AG10803 (cell line): ENCODE data around the gene DIP2A.

Experiments
- DNase-seq: peaks from one replicate; pipeline ENCODE4 v3.0.0; 2010; ENCODE audit warnings: low read depth
- H3K4me3 ChIP-seq: 2 replicates; pipeline ENCODE4 v1.5.1; 2011; ENCODE audit warnings: mild to moderate bottlenecking, low read length, control low read depth
- TF ChIP-seq, protein P1 (sequence below): conservative IDR thresholded peaks from 2 replicates; pipeline ENCODE4 v1.5.1; 2011; ENCODE audit warnings: mild to moderate bottlenecking, low read length, control low read depth, inconsistent platforms

Gene DIP2A

DNA sequence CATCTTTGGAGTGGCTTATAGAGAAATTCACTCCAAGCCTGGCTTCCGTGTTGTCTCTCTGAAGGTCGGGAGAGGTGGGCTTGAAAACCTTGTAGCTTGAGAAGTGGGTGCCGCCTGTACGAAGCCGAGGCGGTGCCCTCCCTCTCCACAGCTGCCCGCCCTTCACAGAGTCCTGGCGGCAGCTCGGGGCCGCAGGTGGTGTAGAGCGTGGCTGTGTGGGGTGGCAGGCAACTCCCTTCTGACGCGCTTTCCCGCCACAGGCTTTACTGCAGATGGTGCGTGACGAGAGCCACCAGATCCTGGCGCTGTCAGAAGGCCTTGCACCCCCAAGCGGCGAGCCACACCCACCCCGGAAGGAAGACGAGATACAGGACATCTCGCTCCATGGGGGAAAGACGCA lies 33.1 kb upstream of the DIP2A start:
- TF ChIP-seq, protein P1, sequence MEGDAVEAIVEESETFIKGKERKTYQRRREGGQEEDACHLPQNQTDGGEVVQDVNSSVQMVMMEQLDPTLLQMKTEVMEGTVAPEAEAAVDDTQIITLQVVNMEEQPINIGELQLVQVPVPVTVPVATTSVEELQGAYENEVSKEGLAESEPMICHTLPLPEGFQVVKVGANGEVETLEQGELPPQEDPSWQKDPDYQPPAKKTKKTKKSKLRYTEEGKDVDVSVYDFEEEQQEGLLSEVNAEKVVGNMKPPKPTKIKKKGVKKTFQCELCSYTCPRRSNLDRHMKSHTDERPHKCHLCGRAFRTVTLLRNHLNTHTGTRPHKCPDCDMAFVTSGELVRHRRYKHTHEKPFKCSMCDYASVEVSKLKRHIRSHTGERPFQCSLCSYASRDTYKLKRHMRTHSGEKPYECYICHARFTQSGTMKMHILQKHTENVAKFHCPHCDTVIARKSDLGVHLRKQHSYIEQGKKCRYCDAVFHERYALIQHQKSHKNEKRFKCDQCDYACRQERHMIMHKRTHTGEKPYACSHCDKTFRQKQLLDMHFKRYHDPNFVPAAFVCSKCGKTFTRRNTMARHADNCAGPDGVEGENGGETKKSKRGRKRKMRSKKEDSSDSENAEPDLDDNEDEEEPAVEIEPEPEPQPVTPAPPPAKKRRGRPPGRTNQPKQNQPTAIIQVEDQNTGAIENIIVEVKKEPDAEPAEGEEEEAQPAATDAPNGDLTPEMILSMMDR: no peak
- no peak for DNase-seq
- no peak overlapping the region for H3K4me3 ChIP-seq

DNA sequence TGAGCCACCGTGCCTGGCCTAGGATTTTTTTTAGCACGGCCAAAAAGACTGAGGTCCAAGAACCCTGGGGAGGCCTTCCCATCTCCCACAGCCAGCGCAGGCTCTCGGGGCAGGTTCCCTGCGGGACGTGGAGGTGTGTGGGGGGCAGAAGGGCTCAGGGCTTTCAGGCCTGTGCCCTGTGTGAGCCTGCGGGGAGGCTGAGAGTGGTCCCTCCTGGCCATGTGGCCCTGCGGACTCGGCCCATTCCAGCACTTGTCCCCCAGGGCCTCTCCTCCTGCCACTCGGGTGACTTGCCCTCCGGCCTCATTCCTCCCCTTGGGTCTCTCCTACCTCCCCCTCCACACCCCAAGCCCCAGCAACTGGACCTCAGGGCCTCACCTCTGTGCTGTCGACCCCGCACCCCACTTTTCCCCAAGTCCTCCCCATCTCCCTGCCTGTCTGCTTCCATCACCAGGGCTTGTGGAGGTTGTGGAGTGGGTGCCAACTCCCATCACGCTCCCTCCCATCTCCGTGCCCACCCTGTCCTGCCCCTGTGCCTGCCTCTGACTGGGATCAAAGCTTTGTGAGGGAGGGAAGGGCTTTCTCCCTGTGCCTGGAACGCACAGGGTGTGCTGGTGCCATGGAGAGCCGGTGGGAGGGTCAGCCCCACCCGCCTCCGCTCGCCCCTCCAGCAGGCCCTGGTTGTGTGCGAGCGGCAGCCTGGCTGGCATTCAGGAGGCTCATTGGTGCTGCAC lies 32.2 kb upstream of the DIP2A start:
- TF ChIP-seq, protein P1: no peak
- no peak for DNase-seq
- H3K4me3 ChIP-seq: no peak overlapping the region

DNA sequence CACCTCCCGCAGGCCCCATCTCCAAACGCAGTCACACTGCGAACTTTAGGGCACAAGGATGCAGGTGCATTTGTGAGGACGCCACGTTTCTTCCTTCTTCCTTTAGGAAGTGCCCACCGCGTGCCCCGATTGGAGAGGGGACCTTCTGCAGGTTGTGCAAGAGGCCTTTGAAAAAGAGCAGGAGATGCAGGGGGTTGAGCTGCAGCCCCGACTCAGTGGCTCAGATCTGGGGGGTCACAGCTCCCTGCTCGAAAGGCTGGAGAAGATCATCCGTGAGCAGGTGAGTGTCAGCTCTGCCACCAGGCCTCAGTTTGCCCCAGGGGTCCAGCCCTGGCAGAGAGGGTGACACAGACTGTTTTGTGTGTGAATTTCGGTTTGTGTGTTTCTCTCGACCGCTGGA lies 31.2 kb upstream of the DIP2A start:
- no peak for DNase-seq
- TF ChIP-seq, protein P1: no peak
- no peak overlapping the region for H3K4me3 ChIP-seq

DNA sequence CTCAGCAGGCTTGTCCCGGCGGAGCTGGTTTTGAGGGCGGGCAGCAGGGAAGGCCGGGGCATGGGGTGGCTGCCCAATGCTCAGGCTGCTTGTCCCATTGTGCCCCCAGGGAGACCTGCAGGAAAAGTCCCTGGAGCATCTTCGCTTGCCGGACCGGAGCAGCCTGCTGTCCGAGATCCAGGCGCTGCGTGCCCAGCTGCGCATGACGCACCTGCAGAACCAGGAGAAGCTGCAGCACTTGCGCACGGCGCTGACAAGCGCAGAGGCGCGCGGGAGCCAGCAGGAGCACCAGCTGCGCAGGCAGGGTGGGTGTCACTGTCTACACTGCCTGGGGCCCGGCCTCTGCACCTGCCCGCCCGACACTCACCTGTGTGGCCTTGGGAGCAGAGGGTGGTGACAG lies 30.4 kb upstream of the DIP2A start:
- TF ChIP-seq, protein P1: no peak
- DNase-seq: no peak
- H3K4me3 ChIP-seq: no peak overlapping the region

DNA sequence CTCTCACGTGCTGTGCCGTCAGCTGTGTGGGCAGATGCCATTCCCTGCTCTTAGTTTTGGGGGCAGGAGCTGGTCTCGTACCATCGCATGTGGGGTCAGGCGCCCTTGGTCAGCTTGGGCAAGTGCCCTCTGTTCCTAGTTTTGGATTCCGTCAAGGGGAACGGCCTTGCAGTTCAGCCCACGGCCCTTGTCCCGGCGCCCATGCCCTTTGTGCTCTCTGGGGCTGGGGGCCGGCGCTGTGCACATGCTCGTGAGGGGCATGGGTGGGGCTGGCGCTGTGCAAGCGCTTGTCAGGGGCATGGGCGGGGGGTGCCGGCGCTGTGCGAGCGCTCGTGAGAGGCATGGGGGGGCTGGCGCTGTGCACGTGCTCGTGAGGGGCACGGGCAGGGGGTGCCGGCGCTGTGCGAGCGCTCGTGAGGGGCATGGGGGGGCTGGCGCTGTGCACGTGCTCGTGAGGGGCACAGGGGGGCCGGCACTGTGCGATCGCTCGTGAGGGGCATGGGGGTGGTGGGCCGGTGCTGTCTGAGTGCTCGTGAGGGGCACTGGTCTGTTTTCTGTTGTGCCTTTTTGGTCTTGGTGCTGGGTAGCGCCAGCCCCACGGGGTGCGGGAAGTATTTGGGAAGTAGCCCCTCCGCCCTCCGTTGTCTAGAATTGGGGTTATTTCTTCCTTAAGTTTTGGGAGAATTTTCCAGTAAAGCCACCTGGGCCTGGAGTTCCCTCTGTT lies 29.5 kb upstream of the DIP2A start:
- no peak for DNase-seq
- H3K4me3 ChIP-seq: no peak overlapping the region
- TF ChIP-seq, protein P1: no peak

DNA sequence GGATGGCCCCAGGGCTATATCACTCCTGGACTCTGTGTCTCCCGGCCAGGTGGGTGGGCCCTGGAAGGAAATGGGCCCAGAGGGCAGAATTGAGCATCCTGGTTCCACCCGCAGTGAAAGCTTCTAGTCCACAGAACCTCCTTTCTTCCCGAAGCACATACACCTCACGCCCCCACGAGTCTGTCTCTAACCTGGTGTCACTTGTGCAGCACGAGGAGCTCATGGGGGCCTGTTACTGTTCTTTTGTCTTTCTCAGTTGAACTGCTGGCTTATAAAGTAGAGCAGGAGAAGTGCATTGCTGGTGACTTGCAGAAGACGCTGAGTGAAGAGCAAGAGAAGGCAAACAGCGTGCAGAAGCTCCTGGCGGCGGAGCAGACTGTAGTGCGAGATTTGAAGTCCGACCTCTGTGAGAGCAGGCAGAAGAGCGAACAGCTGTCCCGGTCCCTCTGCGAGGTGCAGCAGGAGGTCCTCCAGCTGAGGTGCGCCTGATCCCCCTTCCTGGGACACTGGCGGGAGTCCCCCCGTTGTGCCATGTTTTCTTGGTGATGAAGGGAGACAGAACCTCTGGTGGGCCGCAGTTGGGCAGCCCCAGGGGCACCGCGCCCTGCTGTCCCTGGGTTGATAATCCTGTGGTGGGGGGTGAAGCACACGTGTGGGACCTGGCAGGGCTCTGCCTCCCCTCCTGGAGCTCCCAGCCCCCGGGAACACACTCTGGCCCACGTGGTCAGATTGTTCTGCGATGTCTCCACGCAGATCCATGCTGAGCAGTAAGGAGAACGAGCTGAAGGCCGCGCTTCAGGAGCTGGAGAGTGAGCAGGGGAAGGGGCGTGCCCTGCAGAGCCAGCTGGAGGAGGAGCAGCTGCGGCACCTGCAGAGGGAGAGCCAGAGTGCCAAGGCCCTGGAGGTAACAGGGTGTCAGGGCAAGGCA lies 28.7 kb upstream of the DIP2A start:
- no peak overlapping the region for H3K4me3 ChIP-seq
- TF ChIP-seq, protein P1: no peak
- DNase-seq: no peak
